22Rv1 (cell line): ENCODE data around the gene KRT7.

ENCODE experiments used
- ZFX ChIP-seq: fragments of 450-650 bp; IDR thresholded peaks from 2 replicates; pipeline ENCODE4 v1.6.1; 2017; ENCODE audit warnings: antibody characterized with exemption, borderline replicate concordance
- TF ChIP-seq, protein P1 (sequence below): fragments of 450-650 bp; IDR thresholded peaks from 2 replicates; pipeline ENCODE4 v1.5.1; 2017; ENCODE audit warnings: mild to moderate bottlenecking

DNA sequence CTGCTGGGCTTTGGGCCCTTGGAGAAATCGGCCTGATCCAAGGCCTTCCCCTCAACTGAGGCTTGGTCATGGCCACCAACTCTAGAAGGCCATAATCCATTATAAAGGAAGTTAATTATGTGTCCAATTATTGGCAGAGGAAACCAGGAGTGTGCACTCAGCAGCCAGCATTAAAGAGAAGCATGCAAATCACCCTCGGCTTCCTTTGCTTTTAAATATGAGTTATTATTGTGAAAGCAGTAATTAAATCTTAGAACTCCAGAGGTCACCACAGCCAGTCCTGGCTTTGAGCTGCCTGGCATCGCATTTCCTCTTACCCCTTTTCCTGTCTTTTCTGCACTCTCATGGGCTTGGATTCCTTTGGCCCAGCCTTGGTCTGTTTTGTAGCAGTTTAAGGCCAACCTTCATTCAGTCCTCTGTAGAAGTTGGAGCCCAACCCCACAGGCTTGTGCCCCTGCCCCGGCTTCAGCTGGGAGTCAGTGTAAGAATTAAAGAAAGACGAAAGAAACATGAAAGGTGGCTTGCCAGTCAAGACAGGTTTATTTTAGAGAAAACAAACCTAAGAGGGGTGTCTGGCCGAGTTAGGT lies 26.7 kb downstream of the KRT7 start:
- TF ChIP-seq, protein P1, sequence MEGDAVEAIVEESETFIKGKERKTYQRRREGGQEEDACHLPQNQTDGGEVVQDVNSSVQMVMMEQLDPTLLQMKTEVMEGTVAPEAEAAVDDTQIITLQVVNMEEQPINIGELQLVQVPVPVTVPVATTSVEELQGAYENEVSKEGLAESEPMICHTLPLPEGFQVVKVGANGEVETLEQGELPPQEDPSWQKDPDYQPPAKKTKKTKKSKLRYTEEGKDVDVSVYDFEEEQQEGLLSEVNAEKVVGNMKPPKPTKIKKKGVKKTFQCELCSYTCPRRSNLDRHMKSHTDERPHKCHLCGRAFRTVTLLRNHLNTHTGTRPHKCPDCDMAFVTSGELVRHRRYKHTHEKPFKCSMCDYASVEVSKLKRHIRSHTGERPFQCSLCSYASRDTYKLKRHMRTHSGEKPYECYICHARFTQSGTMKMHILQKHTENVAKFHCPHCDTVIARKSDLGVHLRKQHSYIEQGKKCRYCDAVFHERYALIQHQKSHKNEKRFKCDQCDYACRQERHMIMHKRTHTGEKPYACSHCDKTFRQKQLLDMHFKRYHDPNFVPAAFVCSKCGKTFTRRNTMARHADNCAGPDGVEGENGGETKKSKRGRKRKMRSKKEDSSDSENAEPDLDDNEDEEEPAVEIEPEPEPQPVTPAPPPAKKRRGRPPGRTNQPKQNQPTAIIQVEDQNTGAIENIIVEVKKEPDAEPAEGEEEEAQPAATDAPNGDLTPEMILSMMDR: no peak
- TF ChIP-seq ZFX: no peak
